ENCODE results near the gene RAD51AP2. TPM values are rescaled to one million over a fixed set of nuclear protein-coding genes. Genes with fewer than 3 reads are reported as not detected.
"Not testable (repeated sequence)": the region's sequence is repeated elsewhere in the genome, so short reads cannot be mapped to it uniquely, and the experiment has no call there.

Gene RAD51AP2
- not detected in 2 replicates for total RNA-seq (2014; rRNA removed; shearing (Covaris generic))

- peak; percentile 54 for DNase-seq (ENCODE audit: low spot score)
Observed at GRCh38 chr2:17518212-17519154, at the start of gene RAD51AP2. Gene RAD51AP2, minus strand, starts transcription at chr2:17518440. Its CDS starts 25 bp downstream, at chr2:17518415.

- not testable (repeated sequence) for DNase-seq (ENCODE audit: low spot score)
Observed at GRCh38 chr2:17565726-17566125, 47.5 kb upstream of the RAD51AP2 start.

- no peak for DNase-seq (ENCODE audit: low spot score)
Observed at GRCh38 chr2:17558878-17559277, 40.6 kb upstream of the RAD51AP2 start.

- DNase-seq (ENCODE audit: low spot score), result no peak
Observed at GRCh38 chr2:17558053-17558452, 39.8 kb upstream of the RAD51AP2 start.

GRCh38 chr2:17557596-17557995, 39.4 kb upstream of the RAD51AP2 start:
- DNase-seq (ENCODE audit: low spot score), result no peak

- no peak for DNase-seq (ENCODE audit: low spot score)
Observed at GRCh38 chr2:17555150-17555549, 36.9 kb upstream of the RAD51AP2 start.

- no peak for DNase-seq (ENCODE audit: low spot score)
Observed at GRCh38 chr2:17550907-17551306, 32.7 kb upstream of the RAD51AP2 start.

GRCh38 chr2:17547737-17548136, 29.5 kb upstream of the RAD51AP2 start:
- no peak for DNase-seq (ENCODE audit: low spot score)

- DNase-seq (ENCODE audit: low spot score), result no peak
Observed at GRCh38 chr2:17547237-17547636, 29.0 kb upstream of the RAD51AP2 start.

GRCh38 chr2:17545680-17546613, 27.7 kb upstream of the RAD51AP2 start:
- DNase-seq (ENCODE audit: low spot score), result no peak

- DNase-seq (ENCODE audit: low spot score), result no peak
Observed at GRCh38 chr2:17544256-17544655, 26.0 kb upstream of the RAD51AP2 start.

GRCh38 chr2:17543848-17544247, 25.6 kb upstream of the RAD51AP2 start:
- DNase-seq (ENCODE audit: low spot score), result no peak

- DNase-seq (ENCODE audit: low spot score), result no peak
Observed at GRCh38 chr2:17543131-17543660, 25.0 kb upstream of the RAD51AP2 start.

- DNase-seq (ENCODE audit: low spot score), result no peak
Observed at GRCh38 chr2:17542471-17542870, 24.2 kb upstream of the RAD51AP2 start.

GRCh38 chr2:17541531-17541950, 23.3 kb upstream of the RAD51AP2 start:
- no peak for DNase-seq (ENCODE audit: low spot score)

- no peak for DNase-seq (ENCODE audit: low spot score)
Observed at GRCh38 chr2:17540813-17541530, 22.7 kb upstream of the RAD51AP2 start.

GRCh38 chr2:17540093-17540812, 22.0 kb upstream of the RAD51AP2 start, which contains the start of gene VSNL1:
Gene VSNL1, plus strand, starts transcription at chr2:17540696. Its CDS starts 51,379 bp downstream, at chr2:17592075.
- DNase-seq (ENCODE audit: low spot score), result no peak

- DNase-seq (ENCODE audit: low spot score), result no peak
Observed at GRCh38 chr2:17539611-17540092, 21.4 kb upstream of the RAD51AP2 start.

- peak; percentile 9 for DNase-seq (ENCODE audit: low spot score)
Observed at GRCh38 chr2:17538844-17539554, 20.8 kb upstream of the RAD51AP2 start.

Measured in HT-29 (cell line).